Liver (tissue), 10 donors: ENCODE measurements around the gene SLC25A12. TPM values are rescaled to one million over a fixed set of nuclear protein-coding genes. Genes with fewer than 3 reads are reported as not detected.

Experiments
- DNase-seq: peaks from one replicate; pipeline ENCODE4 v3.0.0-alpha.2; 2017; ENCODE audit warnings: low spot score
- H3K27ac ChIP-seq, 2 donors: one replicate each; pipeline ENCODE4 v1.7.0; 2013; ENCODE audit warnings: inconsistent platforms in 2 of 2, low read length in 2 of 2, control low read depth in 1 of 2, low read depth in 1 of 2, mild to moderate bottlenecking in 1 of 2
- H3K27me3 ChIP-seq, 4 donors: one replicate each; pipeline versions ENCODE4 v1.6.1 to v1.7.0; 2013; ENCODE audit warnings: low read length in 3 of 4, inconsistent platforms in 1 of 4, mild to moderate bottlenecking in 1 of 4, moderate library complexity in 1 of 4; ENCODE audit not compliant: control insufficient read depth in 4 of 4, insufficient read depth in 4 of 4
- H3K36me3 ChIP-seq, 4 donors: one replicate each; pipeline versions ENCODE4 v1.6.1 to v1.7.0; 2013; ENCODE audit warnings: low read length in 3 of 4, mild to moderate bottlenecking in 3 of 4, low read depth in 1 of 4, moderate library complexity in 1 of 4; ENCODE audit not compliant: control insufficient read depth in 4 of 4, insufficient read depth in 3 of 4
- H3K4me1 ChIP-seq, 4 donors: one replicate each; pipeline versions ENCODE4 v1.6.1 to v1.7.0; 2013; ENCODE audit warnings: low read length in 3 of 4, mild to moderate bottlenecking in 3 of 4, moderate library complexity in 1 of 4; ENCODE audit not compliant: control insufficient read depth in 4 of 4, insufficient read depth in 4 of 4
- H3K4me3 ChIP-seq, 3 donors: one replicate each; pipeline versions ENCODE4 v1.6.1 to v1.7.0; 2013; ENCODE audit warnings: low read length in 3 of 3, control low read depth in 1 of 3, low read depth in 1 of 3, mild to moderate bottlenecking in 1 of 3
- H3K9ac ChIP-seq, 2 donors: one replicate each; pipeline ENCODE4 v1.7.0; 2013; ENCODE audit warnings: low read length in 2 of 2, mild to moderate bottlenecking in 2 of 2, moderate library complexity in 2 of 2, control low read depth in 1 of 2, low read depth in 1 of 2
- H3K9me3 ChIP-seq, 4 donors: one replicate each; pipeline versions ENCODE4 v1.6.1 to v1.7.0; 2013; ENCODE audit warnings: low read length in 3 of 4; ENCODE audit not compliant: control insufficient read depth in 4 of 4
- ATF3 ChIP-seq: IDR thresholded peaks from 2 replicates; pipeline ENCODE4 v1.6.1; 2016; ENCODE audit warnings: antibody characterized with exemption
- CTCF ChIP-seq: fragments of 150-350 bp; IDR thresholded peaks from 2 replicates; pipeline ENCODE4 v1.5.1; 2017; ENCODE audit warnings: improper control_type of control experiment, low read depth, low read length; ENCODE audit not compliant: missing input control
- EGR1 ChIP-seq, 2 donors: IDR thresholded peaks; 2 replicates each; pipeline ENCODE4 v1.6.1; 2016 to 2018; ENCODE audit warnings: antibody characterized with exemption in 2 of 2, low read depth in 2 of 2
- FOXA1 ChIP-seq: IDR thresholded peaks from 2 replicates; pipeline ENCODE4 v1.6.1; 2016; ENCODE audit warnings: antibody characterized with exemption
- FOXA2 ChIP-seq: IDR thresholded peaks from 2 replicates; pipeline ENCODE4 v1.6.1; 2016; ENCODE audit warnings: antibody characterized with exemption
- GABPA ChIP-seq, 2 donors: IDR thresholded peaks in 1 of 2; conservative IDR thresholded peaks in 1 of 2; 2 replicates each; pipeline ENCODE4 v1.6.1; 2016; ENCODE audit warnings: antibody characterized with exemption in 2 of 2, mild to moderate bottlenecking in 1 of 2, moderate library complexity in 1 of 2
- HNF4A ChIP-seq, 2 donors: conservative IDR thresholded peaks; 2 replicates each; pipeline ENCODE4 v1.6.1; 2016; ENCODE audit warnings: antibody characterized with exemption in 2 of 2, mild to moderate bottlenecking in 2 of 2
- HNF4G ChIP-seq: IDR thresholded peaks from 2 replicates; pipeline ENCODE4 v1.6.1; 2016; ENCODE audit warnings: antibody characterized with exemption
- JUND ChIP-seq, 2 donors: IDR thresholded peaks; 2 replicates each; pipeline ENCODE4 v1.6.1; 2016; ENCODE audit warnings: antibody characterized with exemption in 2 of 2
- MAX ChIP-seq: IDR thresholded peaks from 2 replicates; pipeline ENCODE4 v1.6.1; 2016; ENCODE audit warnings: antibody characterized with exemption
- NR2F2 ChIP-seq: IDR thresholded peaks from 2 replicates; pipeline ENCODE4 v1.6.1; 2016; ENCODE audit warnings: antibody characterized with exemption
- RAD21 ChIP-seq, 2 donors: IDR thresholded peaks; 2 replicates each; pipeline ENCODE4 v1.6.1; 2016; ENCODE audit warnings: antibody characterized with exemption in 2 of 2, mild to moderate bottlenecking in 2 of 2
- REST ChIP-seq: IDR thresholded peaks from 2 replicates; pipeline ENCODE4 v1.6.1; 2016; ENCODE audit warnings: antibody characterized with exemption, mild to moderate bottlenecking
- RXRA ChIP-seq, 2 donors: IDR thresholded peaks; 2 replicates each; pipeline ENCODE4 v1.6.1; 2017 to 2018; ENCODE audit warnings: antibody characterized with exemption in 2 of 2, mild to moderate bottlenecking in 1 of 2
- SP1 ChIP-seq: IDR thresholded peaks from 2 replicates; pipeline ENCODE4 v1.6.1; 2018; ENCODE audit warnings: antibody characterized with exemption, mild to moderate bottlenecking
- TAF1 ChIP-seq: conservative IDR thresholded peaks from 2 replicates; pipeline ENCODE4 v1.6.1; 2016; ENCODE audit warnings: antibody characterized with exemption, mild to moderate bottlenecking
- YY1 ChIP-seq: IDR thresholded peaks from 2 replicates; pipeline ENCODE4 v1.6.1; 2016; ENCODE audit warnings: antibody characterized with exemption, mild to moderate bottlenecking
- WGBS: extraction: QIAGEN DNeasy Blood & Tissue Kit; methylation state at CpG from one replicate; pipeline ENCODE4 v1.1.7; 2013; 5-methylcytosine and 5-hydroxymethylcytosine counted together
- polyA plus RNA-seq, 2 donors: library from polyadenylated mRNA; stranded (reverse) in 1 of 2; unstranded in 1 of 2; fragments of 200-250 nt in 1 of 2; fragments of >200 nt in 1 of 2; fragmentation: Nextera tagmentation in 1 of 2; extraction: Ambion mirVana in 1 of 2; gene quantifications; one replicate each; pipeline versions ENCODE4 v1.2.1 to v1.2.3, GENCODE V29; 2013 to 2015
- small RNA-seq: library from RNA; depleted of rRNA; stranded (forward); fragments of <200 nt; gene quantifications from one replicate; pipeline ENCODE3, GENCODE V24; 2014
- total RNA-seq, 2 donors: library from RNA; depleted of rRNA; stranded (reverse); fragments of >200 nt; gene quantifications; one replicate each; pipeline ENCODE4 v1.2.3, GENCODE V29; 2014
- TF ChIP-seq, protein P1 (sequence below): IDR thresholded peaks from 2 replicates; pipeline ENCODE4 v1.6.1; 2016; ENCODE audit warnings: antibody characterized with exemption
- donor health status: healthy.
- donor health status: healthy.
- donor health status: healthy.
- donor health status: healthy.
- donor health status: healthy.

SLC25A12 gene
- total and polyA plus RNA-seq, 4 donors = 0.46 to 4.4 (median 2.1) TPM

- Histone ChIP-seq H3K27me3 (no peaks in the 10 kb centered on the region), H3K27ac (no peak overlapping the region), H3K4me1 (peaks cover 0 to 3% (median 0%) of the 10 kb centered on the region in 4 donors), H3K4me3 (no peak overlapping the region), H3K9me3 (no peaks in the 10 kb centered on the region), H3K9ac (no peak overlapping the region), H3K36me3 (peaks cover 2 to 19% (median 10%) of the 10 kb centered on the region in 4 donors)
- TF ChIP-seq ATF3 (no peak), FOXA1 (no peak), EGR1 (IDR thresholded peaks at IDR 0.05; ENCODE audit: low read depth in 2 of 2) (no peak), HNF4A (conservative IDR thresholded peaks at IDR 0.05) (no peak), RXRA (IDR thresholded peaks at IDR 0.05) (no peak), RAD21 (IDR thresholded peaks at IDR 0.05) (no peak), SP1 (no peak), FOXA2 (no peak), REST (no peak), YY1 (no peak), JUND (IDR thresholded peaks at IDR 0.05) (no peak), MAX (no peak), HNF4G (no peak), GABPA (IDR thresholded peaks at IDR 0.05 in 1 of 2, conservative IDR thresholded peaks at IDR 0.05 in 1 of 2) (no peak), CTCF (no peak), TAF1 (no peak), NR2F2 (no peak)
- TF ChIP-seq, protein P1, sequence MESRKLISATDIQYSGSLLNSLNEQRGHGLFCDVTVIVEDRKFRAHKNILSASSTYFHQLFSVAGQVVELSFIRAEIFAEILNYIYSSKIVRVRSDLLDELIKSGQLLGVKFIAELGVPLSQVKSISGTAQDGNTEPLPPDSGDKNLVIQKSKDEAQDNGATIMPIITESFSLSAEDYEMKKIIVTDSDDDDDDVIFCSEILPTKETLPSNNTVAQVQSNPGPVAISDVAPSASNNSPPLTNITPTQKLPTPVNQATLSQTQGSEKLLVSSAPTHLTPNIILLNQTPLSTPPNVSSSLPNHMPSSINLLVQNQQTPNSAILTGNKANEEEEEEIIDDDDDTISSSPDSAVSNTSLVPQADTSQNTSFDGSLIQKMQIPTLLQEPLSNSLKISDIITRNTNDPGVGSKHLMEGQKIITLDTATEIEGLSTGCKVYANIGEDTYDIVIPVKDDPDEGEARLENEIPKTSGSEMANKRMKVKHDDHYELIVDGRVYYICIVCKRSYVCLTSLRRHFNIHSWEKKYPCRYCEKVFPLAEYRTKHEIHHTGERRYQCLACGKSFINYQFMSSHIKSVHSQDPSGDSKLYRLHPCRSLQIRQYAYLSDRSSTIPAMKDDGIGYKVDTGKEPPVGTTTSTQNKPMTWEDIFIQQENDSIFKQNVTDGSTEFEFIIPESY = no peak
- 95% methylated on average over 4 of the region's 4 CpGs for WGBS
- DNase-seq = no peak
Observed at GRCh38 chr2:171735991-171736710, 157.9 kb downstream of the SLC25A12 start.

Small RNA genes within 50 kb of the gene (small RNA-seq; reads per million reads assigned to genes)
- gene RNU6-182P = not detected

Other genes with a start within 250 kb of the SLC25A12 start
- 10 to 100 TPM; 29.9 to 45.2 TPM for gene DYNC1I2, start 206.8 kb downstream of the SLC25A12 start, total RNA-seq
- 10 to 100 TPM; 20.4 to 26.4 TPM for gene DYNC1I2, start 206.8 kb downstream of the SLC25A12 start, polyA plus RNA-seq
- gene HAT1, start 28.2 kb upstream of the SLC25A12 start, total RNA-seq = 10 to 100 TPM; 17.3 to 45.1 TPM
- 10 to 100 TPM; 11.8 to 15.2 TPM for gene HAT1, start 28.2 kb upstream of the SLC25A12 start, polyA plus RNA-seq
- 1 to 10 TPM; 3.9 to 7.1 TPM for gene METAP1D, start 105.7 kb upstream of the SLC25A12 start, total RNA-seq
- 1 to 10 TPM; 3.3 to 5.0 TPM for gene METAP1D, start 105.7 kb upstream of the SLC25A12 start, polyA plus RNA-seq
- gene DLX1, start 191.3 kb upstream of the SLC25A12 start, total RNA-seq = not detected
- not detected for gene DLX1, start 191.3 kb upstream of the SLC25A12 start, polyA plus RNA-seq
- not detected for gene DLX2, start 208.7 kb upstream of the SLC25A12 start, total RNA-seq
- gene DLX2, start 208.7 kb upstream of the SLC25A12 start, polyA plus RNA-seq = not detected